WTC11 (cell line): Measurements from ENCODE around the gene ZDHHC14. TPM values are rescaled to one million over a fixed set of nuclear protein-coding genes. Genes with fewer than 3 reads are reported as not detected.

Experiments used
- ATAC-seq: fragments of 200-7000 bp; cut with Tn5 transposase; 2 replicates; pipeline ENCODE4 v1.10.0; 2021; ENCODE audit warnings: mild to moderate bottlenecking, moderate library complexity
- CTCF ChIA-PET: fragments of 300-600 bp; sonication (Branson Sonifier 250); formaldehyde crosslinking; loops from one replicate; lab custom pipeline; 2021; ENCODE audit warnings: antibody characterized with exemption; lab: Charles Lee
- POLR2A ChIA-PET: fragments of 350-600 bp; sonication (Branson Sonifier 250); formaldehyde crosslinking; loops from one replicate; lab custom pipeline; 2021; ENCODE audit warnings: antibody characterized with exemption; lab: Charles Lee
- DNase-seq: peaks from one replicate; pipeline ENCODE4 v3.0.0; 2021; ENCODE audit warnings: low spot score
- H3K27ac Mint-ChIP-seq: 2 replicates; pipeline ENCODE4 v1.8.0; 2021; ENCODE audit warnings: mixed read lengths
- H3K27me3 Mint-ChIP-seq: 2 replicates; pipeline ENCODE4 v1.8.0; 2021; ENCODE audit warnings: low read depth, mild to moderate bottlenecking, moderate library complexity, mixed read lengths
- H3K36me3 Mint-ChIP-seq: 2 replicates; pipeline ENCODE4 v1.8.0; 2021; ENCODE audit warnings: mixed read lengths
- H3K4me1 Mint-ChIP-seq: 2 replicates; pipeline ENCODE4 v1.8.0; 2022; ENCODE audit warnings: mixed read lengths
- H3K4me3 Mint-ChIP-seq: 2 replicates; pipeline ENCODE4 v1.8.0; 2021; ENCODE audit warnings: mild to moderate bottlenecking, moderate library complexity, mixed read lengths
- H3K9me3 Mint-ChIP-seq: 2 replicates; pipeline ENCODE4 v1.8.0; 2021; ENCODE audit warnings: mixed read lengths
- FOXP1 ChIP-seq: sonication (generic); formaldehyde crosslinking; IDR thresholded peaks from 2 replicates; pipeline ENCODE4 v1.8.0; 2022; ENCODE audit warnings: missing genetic modification reagents, mild to moderate bottlenecking, moderate library complexity, borderline replicate concordance
- FOXP4 ChIP-seq: sonication (generic); formaldehyde crosslinking; IDR thresholded peaks from 2 replicates; pipeline ENCODE4 v1.8.0; 2022; ENCODE audit warnings: mild to moderate bottlenecking, missing genetic modification reagents
- GRHL2 ChIP-seq: fragments of 250-450 bp; sonication (Bioruptor Pico); IDR thresholded peaks from 2 replicates; pipeline ENCODE4 v1.8.0; 2022; ENCODE audit warnings: mild to moderate bottlenecking, moderate library complexity; ENCODE audit not compliant: insufficient replicate concordance, severe bottlenecking
- HMGA2 ChIP-seq: fragments of 250-450 bp; sonication (Bioruptor Pico); IDR thresholded peaks from 2 replicates; pipeline ENCODE4 v1.4.0; 2021; ENCODE audit warnings: mild to moderate bottlenecking, moderate library complexity
- IRF1 ChIP-seq: sonication (generic); formaldehyde crosslinking; IDR thresholded peaks from 2 replicates; pipeline ENCODE4 v1.8.0; 2023; ENCODE audit warnings: missing genetic modification reagents
- KAT7 ChIP-seq: sonication (generic); formaldehyde crosslinking; IDR thresholded peaks from 2 replicates; pipeline ENCODE4 v1.8.1; 2023; ENCODE audit warnings: missing genetic modification reagents, mild to moderate bottlenecking, borderline replicate concordance
- MAX ChIP-seq: sonication (generic); formaldehyde crosslinking; IDR thresholded peaks from 2 replicates; pipeline ENCODE4 v1.8.0; 2022; ENCODE audit warnings: mild to moderate bottlenecking, missing genetic modification reagents
- MXD4 ChIP-seq: fragments of 250-450 bp; sonication (Bioruptor Pico); IDR thresholded peaks from 2 replicates; pipeline ENCODE4 v1.8.0; 2021; ENCODE audit warnings: mild to moderate bottlenecking, moderate library complexity, borderline replicate concordance
- NFATC4 ChIP-seq: fragments of 250-450 bp; sonication (Bioruptor Pico); IDR thresholded peaks from 2 replicates; pipeline ENCODE4 v1.9.0; 2021; ENCODE audit warnings: mild to moderate bottlenecking
- NR2C2 ChIP-seq: sonication (generic); formaldehyde crosslinking; IDR thresholded peaks from 2 replicates; pipeline ENCODE4 v1.8.0; 2022; ENCODE audit warnings: mild to moderate bottlenecking, missing genetic modification reagents
- PREB ChIP-seq: sonication (generic); formaldehyde crosslinking; IDR thresholded peaks from 2 replicates; pipeline ENCODE4 v1.8.1; 2022; ENCODE audit warnings: mild to moderate bottlenecking, missing genetic modification reagents, moderate library complexity, borderline replicate concordance
- PRRX2 ChIP-seq: fragments of 250-450 bp; sonication (Bioruptor Pico); IDR thresholded peaks from 2 replicates; pipeline ENCODE4 v1.8.0; 2021; ENCODE audit warnings: mild to moderate bottlenecking
- SMAD3 ChIP-seq: sonication (generic); formaldehyde crosslinking; IDR thresholded peaks from 2 replicates; pipeline ENCODE4 v1.8.0; 2022; ENCODE audit warnings: missing genetic modification reagents, mild to moderate bottlenecking, borderline replicate concordance
- SMAD4 ChIP-seq: sonication (generic); formaldehyde crosslinking; IDR thresholded peaks from 2 replicates; pipeline ENCODE4 v1.8.0; 2022; ENCODE audit warnings: mild to moderate bottlenecking, missing genetic modification reagents
- TEAD1 ChIP-seq: sonication (generic); formaldehyde crosslinking; IDR thresholded peaks from 2 replicates; pipeline ENCODE4 v1.8.0; 2022; ENCODE audit warnings: mild to moderate bottlenecking, missing genetic modification reagents
- ZNF138 ChIP-seq: sonication (generic); formaldehyde crosslinking; conservative IDR thresholded peaks from 2 replicates; pipeline ENCODE4 v1.8.1; 2022; ENCODE audit warnings: mild to moderate bottlenecking, moderate library complexity, missing genetic modification reagents
- ZNF232 ChIP-seq: sonication (generic); formaldehyde crosslinking; IDR thresholded peaks from 2 replicates; pipeline ENCODE4 v1.8.0; 2022; ENCODE audit warnings: mild to moderate bottlenecking, missing genetic modification reagents
- ZNF423 ChIP-seq: fragments of 250-450 bp; sonication (Bioruptor Pico); IDR thresholded peaks from 2 replicates; pipeline ENCODE4 v2.1.2; 2022; ENCODE audit warnings: mild to moderate bottlenecking, moderate library complexity
- ZNF532 ChIP-seq: fragments of 250-450 bp; sonication (Bioruptor Pico); IDR thresholded peaks from 2 replicates; pipeline ENCODE4 v1.9.0; 2021; ENCODE audit warnings: mild to moderate bottlenecking, borderline replicate concordance
- ZNF671 ChIP-seq: fragments of 250-450 bp; sonication (Bioruptor Pico); IDR thresholded peaks from 2 replicates; pipeline ENCODE4 v1.8.0; 2021; ENCODE audit warnings: mild to moderate bottlenecking
- total RNA-seq: library from RNA; stranded (reverse); gene quantifications from 3 replicates; pipeline ENCODE4 v1.2.3, GENCODE V29; 2021

ZDHHC14 gene
- total RNA-seq, 1 experiment from 2014 or later, result 6.6 TPM

GRCh38 chr6:157368359-157369049, 12.5 kb upstream of the ZDHHC14 start:
- Mint-ChIP-seq H3K9me3 (no peaks in the 10 kb centered on the region), H3K4me3 (no peak overlapping the region)
- no peak for TF ChIP-seq PRRX2 (CRISPR knock-in tag)
- TF ChIP-seq TEAD1 (CRISPR knock-in tag), result no peak
- TF ChIP-seq ZNF423 (CRISPR knock-in tag), result no peak
- TF ChIP-seq GRHL2, result no peak
- TF ChIP-seq NFATC4, result no peak
- no peak for TF ChIP-seq SMAD3 (CRISPR knock-in tag)
- no peak for TF ChIP-seq MXD4 (CRISPR knock-in tag)
- TF ChIP-seq ZNF532 (CRISPR knock-in tag), result no peak
- no peak for TF ChIP-seq HMGA2 (CRISPR knock-in tag)
- TF ChIP-seq ZNF671 (CRISPR knock-in tag), result no peak
- TF ChIP-seq NR2C2 (CRISPR knock-in tag), result no peak
- no peak for TF ChIP-seq FOXP4
- no peak for TF ChIP-seq FOXP1 (CRISPR knock-in tag)
- TF ChIP-seq ZNF138, result no peak
- TF ChIP-seq KAT7 (CRISPR knock-in tag), result no peak
- TF ChIP-seq ZNF232 (CRISPR knock-in tag), result no peak
- TF ChIP-seq SMAD4 (CRISPR knock-in tag), result no peak
- TF ChIP-seq PREB (CRISPR knock-in tag), result no peak
- TF ChIP-seq MAX (CRISPR knock-in tag), result no peak
- no peak for TF ChIP-seq IRF1 (CRISPR knock-in tag)
- TF ChIP-seq, all 79 proteins: peak for 0
- CTCF ChIA-PET, result interaction anchor here (1.0 to 1.4 kb wide), 2 partner anchors 11 to 31 kb away, joined by 3 to 6 read pairs; no protein-coding TSS in a partner anchor
- ATAC-seq (no peak), DNase-seq (no peak)
- H3K4me1 Mint-ChIP-seq, result peaks cover 7% of the 10 kb centered on the region
- no peaks in the 10 kb centered on the region for H3K27me3 Mint-ChIP-seq
- POLR2A ChIA-PET, result no interaction called here
- H3K36me3 Mint-ChIP-seq, result no peaks in the 10 kb centered on the region
- H3K27ac Mint-ChIP-seq, result no peak overlapping the region
